SJSA1 (cell line): ENCODE results near the gene UGT1A8. TPM values are rescaled to one million over a fixed set of nuclear protein-coding genes. Genes with fewer than 3 reads are reported as not detected.
"Not testable (repeated sequence)": the region's sequence is repeated elsewhere in the genome, so short reads cannot be mapped to it uniquely, and the experiment has no call there.

Source experiments
- DNase-seq, 2 experiments: peaks; one replicate each; pipeline ENCODE4 v3.0.0-alpha.2; 2015 to 2020; ENCODE audit warnings: low spot score in 2 of 2, low read depth in 1 of 2
- H3K27ac ChIP-seq: fragments of 250-450 bp; sonication (Bioruptor Pico); 2 replicates; pipeline ENCODE4 v1.5.1; 2020; ENCODE audit warnings: mild to moderate bottlenecking, moderate library complexity
- H3K27me3 ChIP-seq: fragments of 250-450 bp; sonication (Bioruptor Pico); replicated peaks from 2 replicates; pipeline ENCODE4 v1.5.1; 2020; ENCODE audit warnings: mild to moderate bottlenecking, moderate library complexity
- H3K36me3 ChIP-seq: fragments of 250-450 bp; sonication (Bioruptor Pico); 2 replicates; pipeline ENCODE4 v1.5.1; 2020; ENCODE audit warnings: mild to moderate bottlenecking
- H3K4me1 ChIP-seq: fragments of 250-450 bp; sonication (Bioruptor Pico); replicated peaks from 2 replicates; pipeline ENCODE4 v1.6.1; 2021; ENCODE audit warnings: mild to moderate bottlenecking
- H3K4me3 ChIP-seq: fragments of 250-450 bp; sonication (Bioruptor Pico); 2 replicates; pipeline ENCODE4 v1.5.1; 2020; ENCODE audit warnings: mild to moderate bottlenecking
- H3K9me3 ChIP-seq: fragments of 250-450 bp; sonication (Bioruptor Pico); replicated peaks from 2 replicates; pipeline ENCODE4 v1.5.1; 2020; ENCODE audit warnings: mild to moderate bottlenecking
- total RNA-seq: library from RNA; depleted of rRNA; stranded (reverse); fragments of >200 nt; shearing (Covaris generic); gene quantifications from 2 replicates; pipeline ENCODE4 v1.2.3, GENCODE V29; 2014

The UGT1A8 gene
- total RNA-seq, 1 experiment from 2014 or later = not detected

- DNase-seq = no peak
- Histone ChIP-seq H3K27ac (no peak overlapping the region), H3K27me3 (no peaks in the 10 kb centered on the region), H3K4me1 (no peaks in the 10 kb centered on the region), H3K4me3 (no peak overlapping the region), H3K36me3 (no peaks in the 10 kb centered on the region), H3K9me3 (no peaks in the 10 kb centered on the region)
These were observed 12.6 kb upstream of the UGT1A8 start for GRCh38 chr2:233604826-233605225.

GRCh38 chr2:233605680-233606079 is 11.8 kb upstream of the UGT1A8 start:
- DNase-seq = no peak
- Histone ChIP-seq H3K27ac (no peak overlapping the region), H3K9me3 (no peaks in the 10 kb centered on the region), H3K36me3 (no peaks in the 10 kb centered on the region), H3K4me3 (no peak overlapping the region), H3K27me3 (no peaks in the 10 kb centered on the region), H3K4me1 (no peaks in the 10 kb centered on the region)

- Histone ChIP-seq H3K4me1 (no peaks in the 10 kb centered on the region), H3K36me3 (no peaks in the 10 kb centered on the region), H3K4me3 (no peak overlapping the region), H3K9me3 (no peaks in the 10 kb centered on the region), H3K27me3 (no peaks in the 10 kb centered on the region), H3K27ac (no peak overlapping the region)
- no peak for DNase-seq
These were observed 6.1 kb upstream of the UGT1A8 start for GRCh38 chr2:233611284-233611683.

GRCh38 chr2:233620204-233620603 is 2.8 kb downstream of the UGT1A8 start:
- H3K4me3 ChIP-seq = no peak overlapping the region
- no peaks in the 10 kb centered on the region for H3K27me3 ChIP-seq
- H3K27ac ChIP-seq = no peak overlapping the region
- H3K9me3 ChIP-seq = no peaks in the 10 kb centered on the region
- no peaks in the 10 kb centered on the region for H3K36me3 ChIP-seq
- no peaks in the 10 kb centered on the region for H3K4me1 ChIP-seq
- DNase-seq = no peak

- not testable (repeated sequence) for H3K27ac ChIP-seq, H3K36me3 ChIP-seq, H3K4me3 ChIP-seq, H3K27me3 ChIP-seq, DNase-seq, H3K4me1 ChIP-seq, H3K9me3 ChIP-seq
These were observed 4.4 kb downstream of the UGT1A8 start for GRCh38 chr2:233621863-233622262.

- no peak overlapping the region for H3K4me3 ChIP-seq
- no peak overlapping the region for H3K27ac ChIP-seq
- no peak for DNase-seq
- no peaks in the 10 kb centered on the region for H3K36me3 ChIP-seq
- H3K27me3 ChIP-seq = no peaks in the 10 kb centered on the region
- H3K4me1 ChIP-seq = no peaks in the 10 kb centered on the region
- peaks cover 3% of the 10 kb centered on the region; the same call in 1 of the 2 replicates for H3K9me3 ChIP-seq
These were observed 10.0 kb downstream of the UGT1A8 start for GRCh38 chr2:233627331-233628025.

- H3K27me3 ChIP-seq, H3K9me3 ChIP-seq, DNase-seq, H3K36me3 ChIP-seq, H3K4me3 ChIP-seq, H3K4me1 ChIP-seq, H3K27ac ChIP-seq: not testable (repeated sequence)
These were observed 18.9 kb downstream of the UGT1A8 start, which contains the start of gene UGT1A10 for GRCh38 chr2:233636306-233636705. TSS of gene UGT1A10 (plus strand) at chr2:233636448. CDS start at chr2:233636523, 75 bp downstream.

- no peaks in the 10 kb centered on the region for H3K27me3 ChIP-seq
- no peaks in the 10 kb centered on the region for H3K36me3 ChIP-seq
- H3K4me1 ChIP-seq = no peaks in the 10 kb centered on the region
- H3K4me3 ChIP-seq = no peak overlapping the region
- no peak for DNase-seq
- H3K27ac ChIP-seq = no peak overlapping the region
- 0 out of 2 replicates have a peak, but pooled peaks cover 2% of the 10 kb centered on the region for H3K9me3 ChIP-seq
These were observed 21.4 kb downstream of the UGT1A8 start for GRCh38 chr2:233638836-233639235.

GRCh38 chr2:233639860-233640259 is 22.4 kb downstream of the UGT1A8 start:
- Histone ChIP-seq H3K4me3 (no peak overlapping the region), H3K36me3 (no peaks in the 10 kb centered on the region), H3K27ac (no peak overlapping the region), H3K9me3 (0 out of 2 replicates have a peak, but pooled peaks cover 2% of the 10 kb centered on the region), H3K4me1 (no peaks in the 10 kb centered on the region), H3K27me3 (no peaks in the 10 kb centered on the region)
- DNase-seq = no peak

GRCh38 chr2:233643128-233643527 is 25.7 kb downstream of the UGT1A8 start:
- H3K4me3 ChIP-seq = no peak overlapping the region
- H3K27me3 ChIP-seq = no peaks in the 10 kb centered on the region
- no peak for DNase-seq
- 0 out of 2 replicates have a peak, but pooled peaks cover 2% of the 10 kb centered on the region for H3K9me3 ChIP-seq
- H3K27ac ChIP-seq = no peak overlapping the region
- H3K36me3 ChIP-seq = no peaks in the 10 kb centered on the region
- H3K4me1 ChIP-seq = no peaks in the 10 kb centered on the region

- not testable (repeated sequence) for DNase-seq
These were observed 28.6 kb downstream of the UGT1A8 start for GRCh38 chr2:233646033-233646432.

GRCh38 chr2:233650981-233651380 is 33.5 kb downstream of the UGT1A8 start:
- Histone ChIP-seq H3K27me3 (no peaks in the 10 kb centered on the region; the same call in none of the 2 replicates), H3K4me3 (no peak overlapping the region), H3K4me1 (no peaks in the 10 kb centered on the region), H3K27ac (no peak overlapping the region), H3K36me3 (no peaks in the 10 kb centered on the region), H3K9me3 (no peaks in the 10 kb centered on the region)
- no peak for DNase-seq

More at GRCh38 chr2:233646033-233646432, 28.6 kb downstream of the UGT1A8 start:
- not testable (repeated sequence) for H3K36me3 ChIP-seq, H3K4me3 ChIP-seq, H3K27me3 ChIP-seq, H3K9me3 ChIP-seq, H3K4me1 ChIP-seq, H3K27ac ChIP-seq

- Histone ChIP-seq H3K27me3 (no peaks in the 10 kb centered on the region; the same call in none of the 2 replicates), H3K4me3 (no peak overlapping the region), H3K36me3 (no peaks in the 10 kb centered on the region), H3K4me1 (no peaks in the 10 kb centered on the region), H3K9me3 (no peaks in the 10 kb centered on the region), H3K27ac (no peak overlapping the region)
- DNase-seq = no peak
These were observed 34.0 kb downstream of the UGT1A8 start for GRCh38 chr2:233651430-233651829.

- Histone ChIP-seq H3K4me3 (no peak overlapping the region), H3K9me3 (no peaks in the 10 kb centered on the region), H3K36me3 (no peaks in the 10 kb centered on the region), H3K27me3 (peaks cover 9% of the 10 kb centered on the region), H3K4me1 (no peaks in the 10 kb centered on the region), H3K27ac (no peak overlapping the region)
- DNase-seq = no peak
These were observed 37.1 kb downstream of the UGT1A8 start for GRCh38 chr2:233654501-233654900.

- no peaks in the 10 kb centered on the region for H3K36me3 ChIP-seq
- H3K4me1 ChIP-seq = no peaks in the 10 kb centered on the region
- DNase-seq = no peak
- no peaks in the 10 kb centered on the region for H3K9me3 ChIP-seq
- peaks cover 9% of the 10 kb centered on the region for H3K27me3 ChIP-seq
- H3K4me3 ChIP-seq = no peak overlapping the region
- H3K27ac ChIP-seq = no peak overlapping the region
These were observed 37.6 kb downstream of the UGT1A8 start for GRCh38 chr2:233655043-233655442.
